Fibroblast of peridontal ligament (primary cell): ENCODE measurements around the gene MIAT.

Source experiments
- DNase-seq: peaks from one replicate; pipeline ENCODE4 v3.0.0-alpha.2; 2010; ENCODE audit errors: extremely low read depth

The MIAT gene

DNA sequence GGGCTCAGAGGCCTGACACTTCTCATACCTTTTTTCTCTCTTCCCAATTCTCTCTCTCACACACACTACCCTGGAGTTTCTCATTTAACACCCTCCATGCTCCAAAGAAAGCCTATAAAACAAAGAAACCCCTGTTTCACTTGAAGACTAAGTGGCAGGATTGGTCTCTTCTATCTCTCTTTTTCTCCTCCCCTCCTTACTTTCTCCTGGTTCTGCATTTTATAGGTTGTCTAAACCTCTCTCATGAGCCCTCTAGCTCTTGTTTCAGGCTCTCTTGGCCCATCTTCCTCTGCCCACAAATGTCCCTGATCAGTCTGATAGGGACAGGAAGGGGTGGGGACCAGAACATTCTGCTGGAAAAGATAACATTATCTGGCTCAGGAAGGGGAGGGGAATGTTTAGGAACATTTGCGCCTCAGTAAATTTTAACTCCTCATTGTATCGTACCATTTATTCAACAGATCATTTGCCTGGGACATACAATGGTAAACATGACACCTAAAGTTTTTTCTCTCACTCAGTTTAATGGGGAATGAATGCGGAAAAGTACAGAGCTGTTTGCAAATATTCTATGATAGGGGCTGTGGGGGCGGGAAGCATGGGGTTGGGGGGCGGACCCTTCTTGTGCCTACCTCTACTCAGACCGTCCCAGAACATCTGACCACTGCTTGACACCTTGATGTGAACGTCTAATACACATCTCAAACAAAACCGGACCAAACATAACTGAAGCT lies 24.8 kb upstream of the MIAT start:
- DNase-seq: no peak

DNA sequence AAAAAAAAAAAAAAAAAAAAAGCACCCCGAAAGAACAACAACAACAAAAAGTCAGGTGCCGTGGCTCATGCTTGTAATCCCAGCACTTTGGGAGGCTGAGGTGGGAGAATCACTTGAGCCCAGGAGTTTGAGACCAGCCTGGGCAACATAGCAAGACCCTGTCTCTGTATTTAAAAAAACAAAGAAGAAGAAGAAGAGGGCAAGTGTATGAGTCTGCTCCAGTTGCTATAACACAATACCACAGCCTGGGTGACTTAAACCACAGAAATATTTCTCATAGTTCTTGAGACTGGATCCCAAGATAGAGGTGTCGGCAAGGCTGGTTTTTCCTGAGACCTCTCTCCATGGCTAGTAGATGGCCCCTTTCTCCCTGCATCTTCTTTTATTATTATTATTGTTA lies 23.2 kb upstream of the MIAT start:
- no peak for DNase-seq

DNA sequence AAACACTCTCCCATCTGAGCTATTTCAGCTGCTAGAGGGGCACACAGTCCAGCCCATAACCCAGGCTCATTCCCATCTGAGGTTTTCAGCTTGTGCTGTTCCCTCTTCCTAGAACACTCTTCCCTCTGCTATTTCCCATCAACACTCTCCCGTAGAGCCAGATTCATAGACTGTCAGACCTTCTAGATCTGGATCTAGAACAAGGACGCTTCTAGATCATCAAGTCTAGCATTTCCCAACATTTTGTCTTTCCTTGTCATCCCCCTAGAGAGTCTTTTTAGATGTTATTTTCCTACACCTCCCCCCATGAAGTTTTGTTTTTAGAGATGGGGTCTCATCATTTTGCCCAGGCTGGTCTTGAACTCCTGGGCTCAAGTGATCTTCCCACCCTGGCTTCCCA lies 22.3 kb upstream of the MIAT start:
- no peak for DNase-seq

DNA sequence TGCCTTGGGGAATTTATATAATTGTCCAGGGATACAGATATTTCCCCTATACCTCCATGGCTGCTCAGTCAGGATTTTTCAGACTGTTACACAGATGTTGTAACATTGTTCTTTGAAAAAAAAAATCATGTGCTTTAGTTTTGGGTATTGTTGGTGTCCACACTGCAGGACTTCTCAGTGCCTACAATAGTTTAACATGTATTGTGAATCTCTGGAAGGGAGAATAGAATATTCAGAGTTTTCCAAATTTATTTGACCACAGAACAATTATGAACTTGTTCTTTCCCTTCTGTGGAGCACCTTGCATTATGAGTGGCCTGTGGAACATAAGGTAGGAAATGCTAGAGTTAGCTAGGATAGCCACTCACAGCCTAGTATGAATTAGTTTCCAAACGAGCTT lies 21.1 kb upstream of the MIAT start:
- no peak for DNase-seq

DNA sequence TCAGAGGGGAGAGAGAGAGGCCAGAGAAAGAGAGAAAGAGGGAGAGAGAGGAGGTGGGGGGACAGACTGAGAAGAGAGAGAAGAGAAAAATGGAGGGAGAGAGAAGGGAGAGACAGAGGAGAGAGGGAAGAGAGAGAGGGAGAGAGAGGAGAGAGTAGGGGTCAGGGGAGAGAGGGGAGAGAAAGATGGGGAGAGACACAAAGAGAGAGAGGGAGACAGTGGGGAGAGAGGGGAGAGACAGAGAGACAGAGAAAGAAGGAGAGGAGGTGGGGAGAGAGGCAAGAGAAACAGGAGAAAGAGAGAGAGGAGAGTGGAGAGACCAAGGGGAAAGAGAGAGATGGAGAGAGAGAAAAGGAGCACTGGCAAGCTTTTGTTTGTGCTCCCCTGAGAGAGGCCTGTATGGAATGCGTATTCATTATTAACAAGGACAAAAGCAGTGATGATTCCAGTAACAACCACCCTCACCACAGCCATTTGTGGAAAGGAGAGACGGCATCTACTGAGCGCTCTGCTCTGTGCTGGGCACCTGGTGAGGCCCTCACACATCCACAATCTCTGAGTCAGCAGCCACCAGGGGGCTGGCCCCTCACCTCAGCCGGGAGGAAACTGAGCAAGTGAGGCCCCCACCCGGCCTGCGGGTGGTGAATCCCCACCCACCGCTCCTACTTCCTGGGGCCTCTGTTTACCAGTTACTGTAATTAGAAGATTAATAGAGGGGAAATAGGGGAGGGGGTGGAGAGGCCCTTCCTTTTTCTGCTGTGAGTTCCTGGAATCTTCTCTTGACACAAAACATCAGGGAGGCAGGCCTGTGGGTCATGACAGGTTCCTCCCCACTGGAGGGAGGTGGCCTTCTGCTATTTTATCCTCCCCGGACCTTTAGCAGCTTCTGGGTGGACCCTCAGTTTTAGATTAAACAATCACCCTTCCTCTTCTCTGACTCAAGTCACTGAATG lies 14.6 kb upstream of the MIAT start:
- DNase-seq: no peak

DNA sequence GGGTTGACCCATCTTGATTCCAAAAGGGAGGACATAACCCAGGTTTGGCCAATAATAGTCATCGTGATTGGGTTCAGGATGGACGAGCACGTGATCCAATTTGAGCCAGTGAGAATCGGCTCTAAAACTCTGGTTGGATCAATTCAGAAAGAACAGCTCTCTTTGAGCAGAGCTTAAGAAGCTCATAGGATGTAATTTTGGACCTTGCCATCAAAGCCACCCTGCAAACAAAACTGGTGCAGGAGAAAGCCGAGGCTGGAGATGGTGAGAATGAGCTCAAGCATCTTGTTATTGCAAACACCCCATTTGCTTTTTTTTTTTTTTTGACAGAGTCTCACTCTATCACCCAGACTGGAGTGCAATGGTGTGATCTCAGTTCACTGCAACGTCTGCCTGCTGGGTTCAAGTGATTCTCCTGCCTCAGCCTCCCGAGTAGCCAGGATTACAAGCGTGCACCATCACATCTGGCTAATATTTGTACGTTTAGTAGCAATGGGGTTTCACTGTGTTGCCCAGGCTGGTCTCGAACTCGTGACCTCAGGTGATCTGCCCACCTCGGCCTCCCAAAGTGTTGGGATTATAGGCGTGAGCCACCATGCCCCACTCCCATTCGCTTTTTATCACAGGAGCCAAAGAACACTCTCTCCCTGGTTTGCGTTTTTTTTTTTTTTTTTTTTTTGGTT lies 13.8 kb upstream of the MIAT start:
- DNase-seq: no peak

DNA sequence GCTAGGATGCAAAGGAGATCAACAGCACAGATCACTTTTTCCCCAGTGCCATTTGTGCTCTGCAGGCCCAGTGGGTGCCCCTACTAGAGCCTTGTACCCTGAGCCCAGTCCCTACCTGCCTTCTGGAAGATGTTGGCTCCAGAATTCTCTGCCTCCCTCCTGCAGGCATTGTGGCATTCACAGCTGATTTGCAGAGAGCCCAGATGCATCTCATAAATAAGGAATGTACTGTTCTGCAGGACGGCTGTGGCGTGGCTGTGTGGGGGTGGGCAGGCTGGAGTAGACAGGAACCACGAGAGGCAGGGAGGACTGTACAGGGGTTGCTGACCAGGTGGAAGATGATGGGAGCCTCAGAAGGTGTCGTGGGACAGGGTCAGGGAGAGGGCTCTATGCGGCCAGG lies 11.2 kb upstream of the MIAT start:
- DNase-seq: no peak

DNA sequence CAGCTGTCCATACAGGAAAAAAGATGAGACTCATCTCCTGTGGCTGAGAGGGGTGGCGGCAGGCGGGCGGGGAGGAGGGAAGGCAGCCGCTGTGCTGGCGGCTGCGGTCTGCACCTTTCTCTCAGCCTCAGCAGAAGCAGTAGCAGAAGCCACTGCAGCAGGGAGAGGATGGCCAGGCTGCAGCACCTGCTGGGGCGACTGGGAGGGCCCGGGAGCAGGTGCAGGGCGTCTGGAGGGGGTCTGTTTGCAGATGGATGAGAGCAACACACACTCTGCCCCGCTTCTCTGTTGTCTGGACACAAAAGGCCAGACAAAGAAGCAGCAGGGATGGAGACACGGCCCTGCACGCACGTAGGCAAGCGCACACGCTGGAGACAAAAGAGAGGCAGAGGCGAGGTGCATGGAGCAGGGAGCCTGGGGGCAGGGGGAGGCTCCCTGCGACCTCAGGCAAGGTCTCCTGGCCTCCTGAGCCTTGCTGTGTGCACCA lies 9.3 kb upstream of the MIAT start:
- no peak for DNase-seq

DNA sequence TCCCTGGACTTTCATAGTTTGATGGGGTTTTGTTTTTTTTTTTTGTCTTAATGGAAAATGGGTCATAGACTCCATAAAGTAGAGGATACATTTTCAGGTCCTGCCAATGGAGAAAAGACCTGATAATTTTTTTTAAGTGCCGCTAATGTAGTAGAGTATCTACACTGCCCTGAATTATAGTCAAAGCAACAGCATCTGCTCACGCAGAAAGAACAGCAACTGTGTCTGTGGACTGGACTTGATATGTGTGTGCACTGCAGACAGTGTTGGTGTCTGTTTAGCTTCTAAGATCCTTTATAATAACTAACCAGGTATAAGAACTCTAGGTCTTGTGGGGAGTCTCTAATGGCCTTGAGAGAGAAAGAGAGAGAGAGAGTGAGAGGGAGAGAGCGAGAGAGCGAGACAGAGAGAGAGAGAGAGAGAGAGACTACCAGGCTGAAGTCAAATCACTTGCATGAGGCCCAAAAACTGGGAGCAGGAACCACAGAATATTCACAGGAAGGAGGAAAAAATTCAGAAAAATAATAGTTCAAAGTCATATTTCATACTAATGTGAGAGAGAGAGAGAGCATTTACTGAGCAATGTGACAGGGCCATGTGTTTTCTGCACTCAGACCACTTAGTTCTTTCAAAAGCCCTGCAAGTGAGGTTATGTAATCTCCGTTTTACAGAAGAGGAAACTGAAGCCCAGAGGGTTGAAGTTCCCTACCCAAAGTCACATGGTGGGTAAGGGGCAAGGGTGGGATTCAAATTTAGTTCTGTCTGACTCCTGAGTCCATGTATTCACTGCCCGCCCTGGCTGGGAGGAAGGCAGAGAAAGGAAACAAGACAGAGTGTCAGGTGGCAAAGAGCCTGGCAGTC lies 8.6 kb upstream of the MIAT start:
- peak; percentile 18 for DNase-seq

DNA sequence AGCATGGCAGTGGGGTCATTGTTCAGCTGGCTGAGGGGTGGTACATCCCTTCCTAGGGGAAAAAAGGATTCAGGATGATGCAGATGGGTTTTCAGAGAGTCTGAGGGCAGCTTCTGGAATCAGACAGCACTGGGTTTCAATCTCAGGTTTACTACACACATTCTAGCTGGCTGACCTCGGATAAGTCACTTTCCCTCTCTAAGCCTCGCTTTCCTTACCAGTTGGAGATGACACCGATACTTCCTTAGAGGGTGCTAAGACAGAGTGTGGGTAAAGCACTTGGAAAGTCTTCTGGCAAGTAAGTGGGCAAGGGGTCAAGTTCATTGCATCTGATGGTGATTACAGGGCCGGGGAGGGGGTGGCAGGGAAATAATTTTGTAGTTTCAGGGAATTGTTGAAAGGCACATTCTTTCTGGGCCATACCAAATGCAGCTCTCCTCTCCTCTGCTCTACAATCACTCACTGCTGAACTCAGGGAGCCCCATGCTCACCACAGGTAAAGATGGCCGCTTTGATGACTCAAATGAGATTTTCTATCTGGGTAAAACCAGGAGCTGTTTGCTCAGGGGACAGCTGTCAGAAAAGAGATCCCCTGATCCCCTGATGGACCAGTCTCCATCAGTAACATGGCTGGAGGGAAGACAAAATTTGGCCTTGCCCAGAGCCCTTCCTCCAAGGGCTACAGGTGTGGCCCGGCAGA lies 6.5 kb upstream of the MIAT start:
- DNase-seq: no peak

DNA sequence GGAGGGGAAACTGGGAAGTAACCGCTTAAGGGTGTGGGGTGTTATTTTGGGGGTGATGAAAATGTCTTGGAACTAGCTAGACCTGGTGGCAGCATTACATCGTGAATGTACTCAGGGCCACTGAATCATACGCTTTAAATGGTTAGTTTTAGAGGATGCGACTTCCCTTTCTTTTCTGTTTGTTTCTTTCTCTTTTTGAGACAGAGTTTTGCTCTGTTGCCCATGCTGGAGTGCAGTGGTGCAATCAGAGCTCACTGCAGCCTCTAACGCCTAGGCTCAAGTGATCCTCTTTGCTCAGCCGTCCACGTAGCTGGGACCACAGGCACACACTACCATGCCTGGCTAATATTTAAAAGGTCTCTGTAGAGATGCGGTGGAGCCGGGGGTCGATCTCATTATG lies 5.6 kb upstream of the MIAT start:
- no peak for DNase-seq

DNA sequence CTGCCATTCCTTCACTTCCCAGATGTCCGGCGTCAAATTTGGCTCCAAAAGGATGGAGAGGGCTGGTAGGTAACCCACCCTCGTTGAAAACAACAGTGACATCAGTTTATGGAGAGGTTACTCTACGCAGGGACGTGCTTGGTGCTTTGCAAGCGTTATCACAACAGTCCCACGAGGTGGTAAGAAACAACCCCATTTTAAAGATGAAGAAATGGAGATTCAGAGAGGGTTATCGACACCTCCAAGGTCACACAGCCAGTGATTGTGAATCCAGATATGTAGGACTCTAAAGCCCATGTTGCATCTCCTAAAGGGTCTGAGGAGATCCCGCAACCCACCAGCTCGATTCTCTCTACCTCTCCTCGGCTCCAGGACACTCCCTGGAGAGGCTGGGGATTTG lies 773 bp downstream of the MIAT start:
- no peak for DNase-seq

DNA sequence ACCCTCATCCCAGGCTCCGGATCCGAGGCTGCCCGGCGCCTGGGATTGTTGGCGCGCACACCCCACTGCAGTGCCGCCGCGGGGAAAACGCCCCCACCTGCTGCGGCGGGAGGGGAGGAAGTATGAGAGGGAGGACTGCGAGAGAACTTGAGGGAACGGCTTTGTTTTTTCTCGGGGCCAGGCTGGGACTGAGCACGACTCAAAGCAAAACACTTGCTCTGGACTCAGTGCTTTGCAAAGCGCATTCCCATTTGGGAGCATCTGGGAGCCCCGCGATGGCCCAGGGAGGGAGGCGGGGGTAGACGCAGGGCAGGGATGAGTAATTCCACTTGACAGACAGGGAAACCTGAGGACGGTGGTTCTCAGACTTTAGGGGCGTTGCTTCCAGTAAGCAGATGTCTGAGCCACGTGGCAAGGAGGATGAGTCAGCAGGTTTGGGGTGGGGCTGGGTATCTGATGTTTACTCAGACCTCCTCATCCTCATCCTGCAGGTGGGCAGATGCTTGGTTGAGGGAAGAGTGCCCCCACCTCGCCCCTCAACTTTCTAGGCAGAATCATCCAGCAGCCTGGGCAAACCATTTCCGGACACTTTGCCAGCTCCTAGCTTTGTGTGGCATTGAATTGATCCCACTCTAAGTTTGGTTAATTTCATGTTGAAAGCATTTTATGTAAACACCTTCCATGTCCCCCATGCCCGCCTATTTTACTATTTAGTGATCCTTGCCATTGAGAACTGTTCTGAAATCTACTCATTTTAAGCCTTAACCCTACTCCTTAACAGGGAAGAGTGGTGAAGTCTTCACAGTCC lies 1.5 kb downstream of the MIAT start:
- peak; percentile 83 for DNase-seq

DNA sequence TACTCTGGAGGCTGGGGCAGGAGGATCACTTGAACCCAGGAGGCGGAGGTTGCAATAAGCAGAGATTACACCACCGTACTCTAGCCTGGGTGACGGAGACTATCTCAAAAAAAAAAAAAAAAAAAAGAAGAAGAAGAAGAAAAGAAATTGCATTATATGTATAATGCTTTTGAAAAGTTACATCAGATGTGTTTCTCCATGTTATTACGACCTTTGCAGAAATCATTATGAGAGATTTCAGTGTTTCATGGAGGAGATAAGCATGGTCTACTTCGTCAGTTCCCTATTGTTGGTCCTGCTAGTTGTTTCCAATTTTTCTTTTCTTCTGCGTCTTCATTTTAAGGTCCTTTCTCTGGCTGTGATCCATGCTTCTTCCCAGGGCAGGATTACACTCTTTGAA lies 3.0 kb downstream of the MIAT start:
- DNase-seq: no peak

DNA sequence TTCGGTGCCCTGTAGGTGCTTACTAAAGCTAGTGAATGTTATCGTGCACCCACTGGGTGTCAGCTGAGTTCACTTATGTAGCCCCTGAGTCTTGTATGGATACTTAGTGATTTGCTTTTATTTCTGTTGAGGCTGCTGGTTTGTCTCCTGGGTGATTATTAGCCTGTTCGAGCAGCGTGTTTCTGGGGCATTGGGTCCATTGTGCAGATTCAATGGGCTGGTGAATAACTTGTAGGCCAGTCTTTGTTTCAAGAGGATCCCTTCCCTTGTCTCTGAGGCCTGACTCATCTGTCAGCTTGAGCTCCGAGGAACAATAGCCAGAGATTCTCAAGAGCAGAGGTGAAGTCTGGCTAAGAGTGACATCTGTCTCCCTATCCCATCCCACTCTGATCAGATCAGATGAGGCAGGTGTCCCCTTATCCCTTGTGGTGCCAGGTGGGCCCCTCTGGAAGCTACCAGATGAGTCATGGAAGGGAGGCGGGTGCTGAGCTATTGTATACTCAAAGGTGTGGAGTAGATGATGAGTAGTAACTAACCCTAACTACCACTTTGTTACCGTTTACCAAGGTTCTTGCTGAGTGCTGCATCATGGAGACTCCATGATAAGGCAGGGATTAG lies 3.7 kb downstream of the MIAT start:
- no peak for DNase-seq

DNA sequence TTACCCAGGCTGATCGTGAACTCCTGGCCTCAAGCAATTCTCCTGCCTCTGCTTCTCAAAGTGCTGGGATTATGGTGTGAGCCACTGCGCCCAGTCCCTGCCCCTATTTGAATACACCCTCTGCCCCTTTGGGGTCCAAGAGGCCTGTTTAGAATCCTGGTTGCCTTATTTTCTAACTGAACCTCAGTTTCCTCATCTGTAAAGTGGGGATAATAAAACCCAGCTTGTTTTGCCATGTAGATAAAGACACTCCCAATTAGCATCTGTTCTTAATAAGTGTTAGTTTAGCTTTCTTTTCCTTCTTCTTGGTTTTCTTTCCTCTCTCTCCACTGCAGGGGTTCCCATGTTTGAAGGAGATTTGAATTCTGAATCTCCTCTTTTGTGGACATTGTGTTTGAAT lies 4.8 kb downstream of the MIAT start:
- DNase-seq: no peak

DNA sequence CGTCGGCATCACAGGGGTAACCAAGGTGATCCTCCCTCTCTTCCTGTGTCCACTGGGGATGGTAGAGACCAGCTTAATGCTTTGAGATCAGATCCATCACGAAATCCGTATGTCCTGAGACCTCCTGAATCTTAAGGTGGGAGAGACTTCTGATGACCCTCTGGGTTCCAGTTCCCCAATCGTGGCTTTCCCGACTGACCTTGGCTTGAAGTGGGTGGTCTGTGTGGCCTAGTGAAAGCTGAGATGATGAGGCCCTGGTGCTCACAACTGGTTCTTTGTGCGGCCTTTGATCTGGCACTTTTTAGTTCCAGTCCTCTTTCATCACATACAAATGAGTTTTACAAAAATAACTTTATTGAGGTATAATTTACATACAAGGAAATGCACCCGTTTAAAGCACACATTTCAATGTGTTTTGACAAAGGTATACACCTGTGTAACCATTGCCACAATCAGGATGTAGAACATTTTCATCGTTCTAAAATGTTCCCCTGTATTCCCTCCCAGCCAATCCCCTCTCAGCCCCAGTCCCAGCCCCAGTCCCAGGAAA lies 6.1 kb downstream of the MIAT start:
- no peak for DNase-seq

DNA sequence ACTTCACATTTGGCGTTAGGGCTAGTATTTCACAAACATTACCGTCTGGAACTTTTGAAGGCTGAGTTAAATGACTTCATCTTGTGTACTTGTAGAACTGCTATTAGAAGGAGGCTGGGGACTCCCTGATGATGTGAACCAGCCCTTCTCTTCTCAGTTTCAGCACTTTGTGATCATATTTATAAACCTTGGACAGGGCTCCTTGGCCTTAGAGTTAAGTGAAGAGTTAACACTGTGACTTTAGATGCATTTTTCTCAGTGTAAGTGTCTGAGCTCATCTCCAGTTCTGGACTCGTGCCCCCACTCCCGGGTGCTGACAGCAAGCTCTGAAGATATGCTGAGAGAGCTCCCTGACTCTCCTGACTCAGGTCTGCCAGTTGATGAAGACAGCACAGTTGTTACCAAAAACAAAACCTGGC lies 8.4 kb downstream of the MIAT start:
- peak; percentile 42 for DNase-seq

DNA sequence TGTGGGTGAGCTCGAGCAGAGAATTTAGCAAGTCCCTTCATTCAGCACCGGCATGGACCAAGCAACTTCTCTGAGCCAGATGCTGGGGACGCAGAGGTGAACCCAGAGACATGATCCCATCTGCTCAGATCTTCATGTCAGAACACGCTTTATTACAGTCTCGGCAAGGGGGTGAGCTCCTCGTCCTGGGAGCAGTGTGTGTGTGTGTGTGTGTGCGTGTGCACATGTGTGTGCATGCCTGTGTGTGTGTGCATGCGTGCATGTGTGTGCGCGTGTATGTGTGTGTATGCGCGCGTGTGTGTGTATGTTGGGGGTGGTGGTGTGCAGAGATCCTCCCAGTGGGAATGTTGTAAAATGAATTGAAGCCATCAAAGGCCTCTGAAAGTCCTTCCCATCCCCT lies 9.8 kb downstream of the MIAT start:
- DNase-seq: no peak
